HEK293 (cell line): ENCODE results near the gene ASTN2.

Experiments used
- CTCF ChIA-PET: fragments of 350-600 bp; formaldehyde crosslinking; extraction: SDS; loops from one replicate; lab custom pipeline; 2021; ENCODE audit warnings: antibody characterized with exemption; lab: Yijun Ruan, JAX
- POLR2A ChIA-PET: fragments of 300-600 bp; formaldehyde crosslinking; extraction: SDS; loops from one replicate; lab custom pipeline; 2020; ENCODE audit warnings: antibody characterized with exemption, inconsistent platforms; lab: Yijun Ruan, JAX
- H3K27ac ChIP-seq: fragments of 200-500 bp; sonication (Bioruptor generic); 2 replicates; pipeline ENCODE4 v1.5.1; 2014; ENCODE audit warnings: low read depth, low read length, control low read depth, inconsistent platforms; ENCODE audit errors: extremely low read depth
- H3K36me3 ChIP-seq, 2 experiments: fragments of 200-500 bp in 1 of 2; sonication (Bioruptor generic) in 1 of 2; 1 replicate in 1 of 2; 2 replicates in 1 of 2; pipeline ENCODE4 v1.5.1; 2014 to 2017; ENCODE audit warnings: inconsistent platforms in 2 of 2, low read length in 2 of 2; ENCODE audit not compliant: control insufficient read depth in 2 of 2, insufficient read depth in 1 of 2
- H3K4me1 ChIP-seq: fragments of 200-500 bp; sonication (Bioruptor generic); 2 replicates; pipeline ENCODE4 v1.5.1; 2014; ENCODE audit warnings: mild to moderate bottlenecking, low read length, inconsistent platforms; ENCODE audit not compliant: control insufficient read depth, insufficient read depth
- H3K4me3 ChIP-seq: 2 replicates; pipeline ENCODE4 v1.5.1; 2011; ENCODE audit warnings: low read depth, mild to moderate bottlenecking, control low read depth, low read length, moderate library complexity
- H3K9me3 ChIP-seq: fragments of 200-500 bp; sonication (Bioruptor generic); 2 replicates; pipeline ENCODE4 v1.5.1; 2014; ENCODE audit warnings: low read depth, low read length, inconsistent platforms; ENCODE audit not compliant: control insufficient read depth, insufficient read depth
- BCL6B ChIP-seq: fragments of 450-650 bp; formaldehyde crosslinking; IDR thresholded peaks from 2 replicates; pipeline ENCODE4 v1.5.1; 2017; ENCODE audit warnings: missing biosample characterization, missing genetic modification characterization
- FEZF1 ChIP-seq: fragments of 450-650 bp; formaldehyde crosslinking; IDR thresholded peaks from 2 replicates; pipeline ENCODE4 v1.5.1; 2016; ENCODE audit warnings: missing biosample characterization, missing genetic modification characterization
- GLIS2 ChIP-seq: fragments of 450-650 bp; formaldehyde crosslinking; IDR thresholded peaks from 2 replicates; pipeline ENCODE4 v1.5.1; 2016; ENCODE audit warnings: missing biosample characterization, missing genetic modification characterization
- HOXA7 ChIP-seq: sonication (generic); formaldehyde crosslinking; IDR thresholded peaks from 2 replicates; pipeline ENCODE4 v1.8.1; 2022; ENCODE audit warnings: missing genetic modification reagents, borderline replicate concordance
- INSM2 ChIP-seq: fragments of 450-650 bp; formaldehyde crosslinking; IDR thresholded peaks from 2 replicates; pipeline ENCODE4 v1.5.1; 2016; ENCODE audit warnings: missing biosample characterization, missing genetic modification characterization
- PRDM1 ChIP-seq: fragments of 450-650 bp; formaldehyde crosslinking; IDR thresholded peaks from 2 replicates; pipeline ENCODE4; 2016; ENCODE audit warnings: missing biosample characterization, missing genetic modification characterization
- RBAK ChIP-seq: fragments of 450-650 bp; formaldehyde crosslinking; IDR thresholded peaks from 2 replicates; pipeline ENCODE4 v1.5.1; 2016; ENCODE audit warnings: missing biosample characterization, missing genetic modification characterization
- SALL2 ChIP-seq: fragments of 450-650 bp; formaldehyde crosslinking; IDR thresholded peaks from 2 replicates; pipeline ENCODE4 v1.5.0; 2017; ENCODE audit warnings: missing biosample characterization, mild to moderate bottlenecking, missing genetic modification characterization, borderline replicate concordance
- SETDB1 ChIP-seq: IDR thresholded peaks from one replicate; pipeline ENCODE4 v1.6.1; 2017; ENCODE audit warnings: mild to moderate bottlenecking, low read length, moderate library complexity, mixed read lengths; ENCODE audit not compliant: insufficient read length
- SP2 ChIP-seq: fragments of 450-650 bp; formaldehyde crosslinking; IDR thresholded peaks from 2 replicates; pipeline ENCODE4 v1.5.1; 2016; ENCODE audit warnings: missing biosample characterization, missing genetic modification characterization
- SP3 ChIP-seq: fragments of 450-650 bp; formaldehyde crosslinking; IDR thresholded peaks from 2 replicates; pipeline ENCODE4 v1.5.1; 2016; ENCODE audit warnings: missing biosample characterization, missing genetic modification characterization
- TCF7L2 ChIP-seq: IDR thresholded peaks from 2 replicates; pipeline ENCODE4 v1.6.1; 2011; ENCODE audit warnings: low read depth, mild to moderate bottlenecking, inconsistent platforms, low read length, moderate library complexity, borderline replicate concordance
- WT1 ChIP-seq: fragments of 450-650 bp; formaldehyde crosslinking; IDR thresholded peaks from 2 replicates; pipeline ENCODE4 v1.5.1; 2016; ENCODE audit warnings: missing biosample characterization, missing genetic modification characterization
- ZBTB7A ChIP-seq: fragments of 450-650 bp; formaldehyde crosslinking; IDR thresholded peaks from 2 replicates; pipeline ENCODE4 v1.5.1; 2016; ENCODE audit warnings: low read depth, missing biosample characterization, missing genetic modification characterization
- ZBTB8A ChIP-seq: fragments of 450-650 bp; formaldehyde crosslinking; IDR thresholded peaks from 2 replicates; pipeline ENCODE4 v1.5.1; 2016; ENCODE audit warnings: missing biosample characterization, missing genetic modification characterization
- ZNF157 ChIP-seq: fragments of 450-650 bp; formaldehyde crosslinking; IDR thresholded peaks from 2 replicates; pipeline ENCODE4 v1.5.1; 2016; ENCODE audit warnings: missing biosample characterization, missing genetic modification characterization
- ZNF175 ChIP-seq: fragments of 450-650 bp; formaldehyde crosslinking; IDR thresholded peaks from 2 replicates; pipeline ENCODE4 v1.5.1; 2016; ENCODE audit warnings: missing biosample characterization, missing genetic modification characterization
- ZNF23 ChIP-seq: fragments of 450-650 bp; formaldehyde crosslinking; IDR thresholded peaks from 2 replicates; pipeline ENCODE4 v1.5.1; 2016; ENCODE audit warnings: missing biosample characterization, missing genetic modification characterization, borderline replicate concordance
- ZNF366 ChIP-seq: fragments of 450-650 bp; formaldehyde crosslinking; conservative IDR thresholded peaks from 2 replicates; pipeline ENCODE4 v1.5.1; 2016; ENCODE audit warnings: missing biosample characterization, missing genetic modification characterization
- ZNF501 ChIP-seq: fragments of 450-650 bp; formaldehyde crosslinking; IDR thresholded peaks from 2 replicates; pipeline ENCODE4 v1.5.1; 2016; ENCODE audit warnings: missing biosample characterization, missing genetic modification characterization
- ZNF529 ChIP-seq: fragments of 450-650 bp; formaldehyde crosslinking; IDR thresholded peaks from 2 replicates; pipeline ENCODE4 v1.5.1; 2017; ENCODE audit warnings: missing genetic modification characterization, missing biosample characterization; ENCODE audit not compliant: insufficient replicate concordance
- ZNF555 ChIP-seq: fragments of 450-650 bp; formaldehyde crosslinking; conservative IDR thresholded peaks from 2 replicates; pipeline ENCODE4 v1.5.1; 2017; ENCODE audit warnings: missing biosample characterization, mild to moderate bottlenecking, missing genetic modification characterization, inconsistent platforms
- ZNF624 ChIP-seq: fragments of 450-650 bp; formaldehyde crosslinking; IDR thresholded peaks from 2 replicates; pipeline ENCODE4 v1.5.1; 2017; ENCODE audit warnings: missing biosample characterization, missing genetic modification characterization
- ZNF76 ChIP-seq: fragments of 450-650 bp; formaldehyde crosslinking; IDR thresholded peaks from 2 replicates; pipeline ENCODE4; 2016; ENCODE audit warnings: low read depth, missing biosample characterization, missing genetic modification characterization, borderline replicate concordance
- TF ChIP-seq, protein P1 (sequence below): fragments of 450-650 bp; formaldehyde crosslinking; IDR thresholded peaks from 2 replicates; pipeline ENCODE4 v1.5.1; 2017; ENCODE audit warnings: missing biosample characterization, missing genetic modification characterization
- TF ChIP-seq, protein P2 (sequence below): fragments of 450-650 bp; formaldehyde crosslinking; IDR thresholded peaks from 2 replicates; pipeline ENCODE4 v1.5.1; 2016; ENCODE audit warnings: missing biosample characterization, missing genetic modification characterization

The ASTN2 gene

DNA sequence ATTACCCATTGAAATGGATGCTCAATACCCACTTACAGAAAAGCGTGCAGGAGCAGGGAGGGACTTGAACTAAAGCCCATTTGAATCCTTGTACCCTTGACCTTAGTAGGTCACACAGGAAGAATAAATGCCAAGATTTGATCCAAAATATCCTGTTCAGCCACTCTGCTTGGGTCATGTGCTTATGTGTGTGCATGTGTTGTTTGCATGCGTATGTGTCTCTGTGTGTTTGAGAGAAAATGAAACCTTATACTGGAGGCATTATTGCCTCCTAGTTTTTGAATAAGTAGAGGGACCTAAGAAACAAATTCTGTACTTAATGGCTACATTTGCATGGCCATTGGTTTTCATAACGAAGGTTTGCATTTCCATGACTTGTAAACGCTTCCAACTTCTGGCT lies 791.1 kb downstream of the ASTN2 start (continued):
- no peak for TF ChIP-seq ZNF529
- TF ChIP-seq TCF7L2 = no peak
- no peak for TF ChIP-seq WT1
- no peak for TF ChIP-seq ZNF157 (tag by site-specific recombination)
- no peak for TF ChIP-seq ZBTB7A (tag by site-specific recombination)
- no peak for TF ChIP-seq ZNF624 (tag by site-specific recombination)
- TF ChIP-seq, all 188 proteins: peak for 0

GRCh38 chr9:116617389-116617788 lies 797.5 kb downstream of the ASTN2 start:
- no peak for TF ChIP-seq ZNF175
- TF ChIP-seq FEZF1 (tag by site-specific recombination) = no peak
- no peak for TF ChIP-seq ZNF23 (tag by site-specific recombination)
- TF ChIP-seq ZNF366 = no peak
- TF ChIP-seq INSM2 = no peak
- no peak for TF ChIP-seq SP3 (tag by site-specific recombination)
- TF ChIP-seq ZBTB8A (tag by site-specific recombination) = no peak
- TF ChIP-seq HOXA7 (CRISPR knock-in tag) = no peak
- no peak for TF ChIP-seq GLIS2
- TF ChIP-seq PRDM1 (tag by site-specific recombination) = no peak
- TF ChIP-seq RBAK (tag by site-specific recombination) = no peak
- TF ChIP-seq, protein P1, sequence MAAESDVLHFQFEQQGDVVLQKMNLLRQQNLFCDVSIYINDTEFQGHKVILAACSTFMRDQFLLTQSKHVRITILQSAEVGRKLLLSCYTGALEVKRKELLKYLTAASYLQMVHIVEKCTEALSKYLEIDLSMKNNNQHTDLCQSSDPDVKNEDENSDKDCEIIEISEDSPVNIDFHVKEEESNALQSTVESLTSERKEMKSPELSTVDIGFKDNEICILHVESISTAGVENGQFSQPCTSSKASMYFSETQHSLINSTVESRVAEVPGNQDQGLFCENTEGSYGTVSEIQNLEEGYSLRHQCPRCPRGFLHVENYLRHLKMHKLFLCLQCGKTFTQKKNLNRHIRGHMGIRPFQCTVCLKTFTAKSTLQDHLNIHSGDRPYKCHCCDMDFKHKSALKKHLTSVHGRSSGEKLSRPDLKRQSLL (tag by site-specific recombination) = no peak
- TF ChIP-seq, protein P2, sequence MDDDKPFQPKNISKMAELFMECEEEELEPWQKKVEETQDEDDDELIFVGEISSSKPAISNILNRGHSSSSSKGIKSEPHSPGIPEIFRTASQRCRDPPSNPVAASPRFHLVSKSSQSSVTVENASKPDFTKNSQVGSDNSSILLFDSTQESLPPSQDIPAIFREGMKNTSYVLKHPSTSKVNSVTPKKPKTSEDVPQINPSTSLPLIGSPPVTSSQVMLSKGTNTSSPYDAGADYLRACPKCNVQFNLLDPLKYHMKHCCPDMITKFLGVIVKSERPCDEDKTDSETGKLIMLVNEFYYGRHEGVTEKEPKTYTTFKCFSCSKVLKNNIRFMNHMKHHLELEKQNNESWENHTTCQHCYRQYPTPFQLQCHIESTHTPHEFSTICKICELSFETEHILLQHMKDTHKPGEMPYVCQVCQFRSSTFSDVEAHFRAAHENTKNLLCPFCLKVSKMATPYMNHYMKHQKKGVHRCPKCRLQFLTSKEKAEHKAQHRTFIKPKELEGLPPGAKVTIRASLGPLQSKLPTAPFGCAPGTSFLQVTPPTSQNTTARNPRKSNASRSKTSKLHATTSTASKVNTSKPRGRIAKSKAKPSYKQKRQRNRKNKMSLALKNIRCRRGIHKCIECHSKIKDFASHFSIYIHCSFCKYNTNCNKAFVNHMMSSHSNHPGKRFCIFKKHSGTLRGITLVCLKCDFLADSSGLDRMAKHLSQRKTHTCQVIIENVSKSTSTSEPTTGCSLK (tag by site-specific recombination) = no peak
- no peak for TF ChIP-seq BCL6B (tag by site-specific recombination)
- no peak for TF ChIP-seq SETDB1
- TF ChIP-seq ZNF555 = no peak
- TF ChIP-seq SP2 = no peak
- no peak for TF ChIP-seq SALL2 (tag by site-specific recombination)
- TF ChIP-seq ZNF76 (tag by site-specific recombination) = no peak
- TF ChIP-seq ZNF501 = no peak
- Histone ChIP-seq H3K36me3 (no peaks in the 10 kb centered on the region), H3K4me1 (no peaks in the 10 kb centered on the region), H3K27ac (no peak overlapping the region), H3K4me3 (no peak overlapping the region), H3K9me3 (no peaks in the 10 kb centered on the region)
- POLR2A ChIA-PET = no interaction called here
- CTCF ChIA-PET = no interaction called here
